Astrocyte of the cerebellum (primary cell): ENCODE results near the gene NUP62.
"Not testable (repeated sequence)": the region's sequence is repeated elsewhere in the genome, so short reads cannot be mapped to it uniquely, and the experiment has no call there.

ENCODE experiments used
- DNase-seq: peaks from one replicate; pipeline ENCODE4 v3.0.0-alpha.2; 2011; ENCODE audit warnings: low read depth
- H3K4me3 ChIP-seq: 2 replicates; pipeline ENCODE4 v1.5.1; 2011; ENCODE audit warnings: mild to moderate bottlenecking, low read depth, low read length, moderate library complexity
- CTCF ChIP-seq: IDR thresholded peaks from 2 replicates; pipeline ENCODE4 v1.5.1; 2012; ENCODE audit warnings: low read length, low read depth, moderate library complexity, mild to moderate bottlenecking; ENCODE audit errors: missing control alignments
- in situ Hi-C: cut with HindIII; loops from 2 replicates; pipeline ENCODE4 v1.10.0; 2017; ENCODE audit warnings: low sequenced_read_pairs

The NUP62 gene

GRCh38 chr19:49951806-49952478 lies 22.6 kb upstream of the NUP62 start:
- no peak overlapping the region for H3K4me3 ChIP-seq
- TF ChIP-seq CTCF = no peak
- no peak for DNase-seq
- in situ Hi-C loops = no loop called here

GRCh38 chr19:49950956-49951526 lies 21.7 kb upstream of the NUP62 start:
- DNase-seq = no peak
- in situ Hi-C loops = no loop called here
- TF ChIP-seq CTCF = no peak
- no peak overlapping the region for H3K4me3 ChIP-seq

GRCh38 chr19:49950590-49950948 lies 21.3 kb upstream of the NUP62 start:
- no peak for DNase-seq
- in situ Hi-C loops = no loop called here
- H3K4me3 ChIP-seq = no peak overlapping the region
- no peak for TF ChIP-seq CTCF

GRCh38 chr19:49949742-49950589 lies 20.7 kb upstream of the NUP62 start:
- in situ Hi-C loops = no loop called here
- H3K4me3 ChIP-seq = no peak overlapping the region
- DNase-seq = no peak
- TF ChIP-seq CTCF = no peak

- no peak for DNase-seq
- no peak overlapping the region for H3K4me3 ChIP-seq
- TF ChIP-seq CTCF = no peak
- in situ Hi-C loops = no loop called here
These were observed 17.1 kb upstream of the NUP62 start for GRCh38 chr19:49946415-49946814.

GRCh38 chr19:49944567-49944966 lies 15.3 kb upstream of the NUP62 start:
- H3K4me3 ChIP-seq, DNase-seq, in situ Hi-C loops: not testable (repeated sequence)

GRCh38 chr19:49940482-49940791 lies 11.1 kb upstream of the NUP62 start:
- no peak for TF ChIP-seq CTCF
- H3K4me3 ChIP-seq = no peak overlapping the region
- DNase-seq = no peak
- in situ Hi-C loops = no loop called here
